Activated CD4-positive, alpha-beta T cell treated with anti-CD3 and anti-CD28 coated beads, Interleukin-10, Interleukin-2, amounts not matched to agents 100 ng/mL and 50 ng/mL, durations not matched to agents 16 hours and 8 hours (primary cell): ENCODE measurements around the gene ASPN.

ENCODE experiments used
- DNase-seq: peaks from one replicate; pipeline ENCODE4 v3.0.0-alpha.2; 2020

The ASPN gene

DNA sequence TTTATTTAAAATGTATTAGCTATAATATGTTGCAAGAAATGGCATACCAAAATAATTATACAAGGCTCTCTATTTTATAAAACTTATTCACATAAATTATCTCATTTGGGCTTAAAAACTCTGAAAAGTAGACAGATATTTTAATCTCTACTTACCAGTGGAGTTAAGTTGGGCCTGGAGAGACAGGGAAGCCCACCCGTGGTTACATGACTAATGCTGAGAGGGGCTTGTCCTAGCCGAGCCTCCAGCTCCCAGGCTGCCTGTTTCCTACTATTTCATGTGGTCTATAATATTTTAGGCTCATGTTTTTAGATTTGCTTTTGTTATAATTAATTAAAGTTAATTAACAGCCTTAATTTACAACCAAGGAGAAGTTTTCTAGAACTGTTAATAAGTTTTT is 20.9 kb upstream of the ASPN start:
- no peak for DNase-seq

DNA sequence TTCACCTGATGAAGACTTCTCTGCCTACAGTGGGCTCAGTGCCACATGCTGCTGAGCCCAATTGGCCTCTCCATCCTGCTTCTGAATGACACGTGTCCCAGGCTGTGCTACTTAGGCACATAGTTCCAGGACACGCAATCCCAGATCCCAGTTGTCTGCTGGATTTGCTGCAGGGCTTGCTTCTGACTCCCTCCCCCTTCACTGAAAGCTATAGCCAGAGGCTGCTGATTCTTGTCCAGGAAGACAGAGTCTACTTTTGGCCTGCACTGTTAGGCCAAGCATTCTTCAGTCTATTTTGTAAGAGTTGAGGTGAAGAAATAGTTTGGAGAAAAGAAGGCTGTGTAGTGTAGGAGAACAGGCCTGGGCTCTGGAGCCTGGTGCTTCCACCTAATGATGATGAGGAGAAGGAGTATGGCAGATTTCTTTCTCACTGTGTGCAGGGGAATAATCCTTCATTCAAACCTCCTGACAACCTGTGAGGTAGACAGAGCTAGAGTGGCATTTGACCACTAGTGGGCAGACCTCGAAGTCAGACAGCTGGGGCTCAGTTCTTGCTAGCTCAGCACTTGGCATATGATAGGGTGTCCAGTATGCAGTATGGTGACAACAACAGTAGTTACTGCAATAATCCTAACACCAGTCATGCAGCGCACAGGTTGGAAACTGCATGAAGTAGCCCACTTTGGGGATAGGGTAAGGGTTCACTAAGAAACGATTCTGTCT is 19.5 kb upstream of the ASPN start:
- DNase-seq: peak; percentile 19

DNA sequence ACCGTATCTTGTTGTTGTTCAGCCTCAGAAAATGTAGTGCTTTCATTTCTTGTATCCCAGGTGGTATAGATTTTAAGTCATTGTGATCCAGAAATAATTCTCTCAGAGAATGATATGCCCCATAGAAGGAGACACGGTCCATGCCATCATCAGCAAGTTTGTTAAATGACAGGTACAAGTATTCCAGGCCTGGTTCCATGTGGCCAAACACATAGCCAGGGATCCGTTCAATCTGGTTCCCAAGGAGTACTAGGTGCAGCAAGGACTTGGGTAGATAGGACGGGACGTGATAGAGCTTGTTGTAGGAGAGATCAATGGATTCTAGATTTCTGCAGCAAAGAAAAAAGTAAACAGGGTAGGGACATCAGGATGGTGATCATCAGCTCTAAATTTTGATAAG is 18.4 kb upstream of the ASPN start:
- no peak for DNase-seq

DNA sequence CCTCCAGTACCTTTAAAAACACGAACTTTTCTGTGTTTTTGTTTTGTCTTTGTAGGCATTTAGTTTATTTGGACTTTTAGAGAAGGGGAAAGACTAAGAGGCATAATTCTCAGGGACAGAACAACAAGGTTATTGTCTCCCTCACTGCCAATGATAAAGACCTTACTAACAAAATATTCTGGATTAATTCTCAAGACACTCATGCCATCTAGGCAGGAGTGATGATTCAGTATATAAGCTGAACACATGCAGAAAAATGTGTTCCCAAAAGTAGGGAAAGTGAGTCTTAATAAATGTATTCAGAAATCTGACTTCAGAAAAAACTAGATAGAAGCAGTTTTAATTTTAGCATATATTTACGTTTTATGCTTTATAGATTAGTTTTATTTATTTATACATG is 17.4 kb upstream of the ASPN start:
- DNase-seq: no peak

DNA sequence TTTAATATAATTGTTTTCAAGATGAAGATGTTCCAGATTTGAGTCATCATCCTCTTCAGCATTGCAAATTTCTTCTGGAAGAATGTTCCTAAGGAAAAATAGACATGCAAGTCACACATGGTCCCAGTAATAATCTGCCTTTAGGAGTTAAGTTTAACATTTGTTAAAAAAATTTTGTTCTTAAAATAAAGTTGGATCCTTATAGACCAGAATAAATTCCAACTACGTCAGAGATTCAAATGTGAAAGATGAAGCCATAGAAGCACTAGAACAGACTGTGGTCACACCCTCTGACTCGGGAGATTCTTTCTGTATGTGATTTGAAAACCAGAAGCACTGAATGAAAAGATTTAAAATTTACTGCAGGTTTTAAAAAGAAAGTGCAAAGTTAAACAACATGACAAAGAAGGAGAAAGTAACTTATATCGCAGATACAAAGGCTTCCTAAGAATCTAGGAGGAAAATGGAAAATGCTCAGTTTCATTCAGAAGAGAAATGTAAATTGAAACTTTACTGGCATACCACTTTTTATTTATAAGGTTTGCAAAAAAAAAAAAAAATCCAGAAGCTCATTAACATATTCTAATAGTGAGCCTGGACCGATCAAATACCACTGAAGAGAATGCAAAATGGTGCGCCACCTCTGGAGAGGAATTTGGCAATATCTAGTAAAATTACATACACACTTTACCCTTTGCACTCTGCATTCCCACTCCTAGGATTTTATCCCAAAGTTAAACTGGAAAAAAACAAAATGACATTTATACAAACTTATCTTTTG is 14.3 kb upstream of the ASPN start:
- DNase-seq: no peak

DNA sequence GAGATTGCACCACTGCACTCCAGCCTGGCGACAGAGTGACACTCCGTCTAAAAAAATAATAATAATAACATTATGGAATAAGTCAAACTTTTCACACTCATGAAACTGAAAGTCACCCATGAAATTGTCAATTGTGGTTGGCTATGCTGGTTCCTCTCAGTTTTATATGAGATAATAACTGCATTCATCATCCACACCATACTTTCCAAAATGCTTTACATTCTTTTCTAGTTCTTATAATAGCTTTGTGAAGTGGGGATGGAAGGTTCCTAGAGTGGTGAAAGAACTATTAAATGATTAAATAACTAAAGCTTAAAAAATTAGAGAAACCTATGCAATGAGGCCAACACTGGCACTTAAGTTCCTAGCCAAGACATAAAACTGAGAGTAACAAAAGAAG is 12.6 kb upstream of the ASPN start:
- no peak for DNase-seq

DNA sequence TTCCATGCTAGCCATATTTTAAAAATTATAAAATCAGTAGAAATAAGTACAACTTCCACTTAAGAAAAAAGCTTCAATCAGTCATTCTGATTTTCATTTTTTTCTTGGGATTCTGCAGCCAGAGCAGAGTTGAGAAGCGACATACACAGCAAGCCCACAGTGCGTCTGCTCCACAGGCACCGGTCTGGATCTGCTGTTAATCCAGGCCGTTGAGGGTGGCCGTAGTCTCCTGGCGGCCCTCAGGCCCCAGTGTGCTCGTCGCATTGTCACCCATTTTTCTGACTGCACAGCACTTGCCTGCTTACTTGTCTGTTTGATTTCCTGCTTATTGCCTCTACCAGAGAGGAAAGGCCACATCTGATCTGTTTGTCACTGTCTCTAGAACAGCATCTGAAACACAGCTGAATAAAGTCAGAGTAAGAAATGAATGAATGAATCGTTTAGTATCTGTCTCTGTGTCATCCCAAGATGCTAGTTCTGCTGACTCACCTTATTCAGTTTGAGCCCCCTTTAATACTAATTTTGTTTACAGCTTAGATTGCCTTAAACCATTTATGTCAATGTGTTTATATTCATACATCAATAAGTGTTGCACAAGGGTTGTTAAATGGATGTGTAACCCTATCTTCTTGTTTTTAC is 11.6 kb upstream of the ASPN start:
- peak; percentile 10 for DNase-seq

DNA sequence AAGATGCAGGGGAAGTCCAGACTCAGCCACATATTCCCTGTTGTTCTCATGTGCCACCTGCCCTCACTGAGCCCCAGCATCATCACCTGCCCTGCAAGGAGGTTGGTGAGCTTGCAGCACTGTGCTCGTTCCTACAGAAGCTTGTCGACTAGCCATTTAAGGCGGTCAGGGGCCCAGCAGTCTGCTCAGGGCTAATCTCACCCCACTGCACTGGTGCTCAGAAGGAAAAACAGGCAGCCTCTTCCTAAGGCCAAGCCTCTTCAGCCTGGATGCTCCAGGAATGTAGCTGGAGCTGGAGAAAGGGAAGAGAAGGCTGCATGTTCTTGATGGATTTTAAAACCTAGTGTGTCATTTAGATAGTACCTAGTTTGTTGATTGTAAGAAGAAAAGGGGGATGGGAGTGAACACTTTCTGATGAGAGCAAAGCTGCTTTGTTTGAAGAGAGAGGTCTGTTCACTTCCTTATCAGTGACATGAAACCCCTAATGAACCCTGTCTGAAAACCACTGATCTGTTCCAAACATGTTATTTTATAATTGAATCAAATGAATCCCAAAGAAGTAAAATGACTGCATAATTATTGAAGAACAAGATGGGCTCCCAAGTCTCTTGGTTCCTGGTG is 10.6 kb upstream of the ASPN start:
- no peak for DNase-seq

DNA sequence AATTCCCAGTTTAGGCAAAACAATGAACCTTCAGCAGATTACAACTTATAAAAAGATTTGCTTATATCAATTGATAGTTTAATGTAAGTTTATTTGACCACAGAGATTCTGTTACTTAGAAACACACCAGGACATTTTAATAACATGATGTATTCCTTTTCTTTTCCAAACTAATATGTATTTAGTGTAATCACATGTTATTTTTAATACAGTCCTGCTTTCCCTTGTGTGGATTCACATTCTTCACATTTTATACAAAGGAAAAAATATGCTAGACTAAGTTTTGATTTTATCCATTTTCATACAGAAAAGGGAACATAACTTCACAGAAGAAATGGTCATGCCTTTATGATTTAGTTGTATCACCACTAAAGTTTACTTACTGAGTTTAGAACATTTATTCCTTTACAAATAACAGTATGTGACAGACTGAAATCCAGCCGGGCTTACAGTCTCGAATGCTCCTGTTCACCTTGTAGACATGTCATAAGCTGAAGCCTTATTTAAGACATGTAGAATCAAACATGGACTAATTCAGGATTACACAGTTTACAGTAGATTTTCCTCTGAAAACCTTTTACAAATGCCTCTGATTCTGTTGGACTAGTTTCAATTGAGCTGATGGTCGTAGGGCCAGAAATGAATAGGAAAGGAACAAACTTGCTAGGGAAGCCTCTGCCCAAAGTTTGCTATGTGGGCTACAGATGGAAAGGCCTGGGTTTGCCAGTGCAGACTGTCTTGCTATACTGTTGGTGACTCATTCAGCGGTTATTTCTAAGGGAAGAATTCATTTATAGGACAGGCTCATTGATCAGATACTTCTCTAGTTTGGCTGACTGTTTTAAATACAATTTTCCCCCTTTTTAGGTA is 6.6 kb upstream of the ASPN start:
- DNase-seq: no peak

DNA sequence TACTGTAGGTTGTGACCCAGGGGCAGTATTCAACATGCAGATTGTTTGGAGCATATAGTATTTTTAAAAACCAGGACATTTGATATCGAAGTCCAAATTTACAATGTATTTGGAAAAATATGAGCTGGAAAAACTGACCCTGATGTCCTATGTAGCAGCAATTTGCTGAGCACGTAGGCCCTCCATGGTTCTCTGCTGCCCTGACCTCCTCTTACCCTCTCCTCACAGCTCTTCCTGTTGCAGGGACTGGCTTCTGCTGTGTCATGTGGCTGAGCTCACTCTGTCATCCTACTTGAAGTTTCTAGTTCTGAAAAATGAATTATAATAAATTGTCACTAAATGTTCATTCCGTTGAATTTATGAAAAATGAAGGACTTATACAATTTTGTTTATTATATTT is 4.1 kb upstream of the ASPN start:
- no peak for DNase-seq

DNA sequence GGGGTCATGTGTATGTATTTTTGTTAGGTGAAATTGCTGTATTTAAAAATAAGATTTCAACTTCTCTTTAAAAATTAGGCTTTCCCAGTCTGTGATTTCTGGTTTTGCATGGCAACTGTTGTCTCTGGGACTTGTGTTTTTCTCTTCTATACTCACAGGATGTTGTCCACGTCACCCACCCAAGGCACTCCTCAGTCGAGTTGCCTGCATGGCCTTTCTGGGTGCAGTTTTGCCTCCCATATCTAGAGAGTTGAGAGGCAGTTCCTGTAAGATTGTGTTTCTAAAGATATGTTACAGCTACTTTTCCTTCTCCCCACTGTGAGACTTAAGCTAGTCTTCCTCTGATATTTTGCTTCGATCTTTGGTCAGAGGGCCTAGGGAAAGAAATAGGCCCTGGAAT is 2.3 kb upstream of the ASPN start:
- no peak for DNase-seq

DNA sequence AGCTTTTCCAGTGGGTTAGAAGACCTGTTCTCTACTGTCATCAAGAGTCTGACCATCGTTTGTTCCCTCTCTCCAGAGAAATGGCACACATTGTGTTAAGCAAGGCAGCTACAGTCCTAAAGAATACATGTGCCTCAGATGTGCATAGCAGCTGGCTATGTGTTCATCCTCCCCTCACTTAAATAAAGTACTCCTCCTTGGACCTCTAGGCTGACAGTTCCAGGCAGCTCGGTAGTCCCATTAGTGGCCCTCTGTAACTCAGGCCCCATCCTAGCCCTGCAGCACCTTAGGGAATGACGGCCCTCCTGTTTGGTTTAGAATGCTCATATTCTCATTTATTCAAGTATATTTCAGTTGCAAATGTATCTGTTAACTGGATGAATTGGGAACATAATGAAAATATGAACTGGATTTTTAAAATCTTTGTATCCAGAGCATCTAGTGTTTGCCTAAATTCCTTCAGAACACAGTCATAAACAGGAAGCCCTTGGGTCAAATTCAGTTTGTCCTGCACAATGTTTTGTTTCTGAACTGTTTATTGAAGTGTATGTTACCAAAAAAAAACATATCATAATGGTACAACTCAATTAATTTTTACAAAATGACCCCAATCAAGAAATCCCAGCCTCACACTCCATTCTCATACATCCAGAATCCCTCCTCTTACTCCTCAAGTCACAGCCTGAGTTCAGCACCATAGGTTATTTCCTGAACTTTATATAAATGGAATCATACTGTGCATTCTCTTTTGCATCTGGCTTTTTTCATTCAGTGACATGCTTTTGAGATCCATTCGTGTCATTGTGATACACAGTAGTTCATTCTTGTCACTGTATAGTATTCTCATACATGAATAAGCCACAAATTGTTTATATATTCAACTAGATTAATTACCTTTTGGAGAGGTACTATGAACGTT is 1.6 kb upstream of the ASPN start:
- DNase-seq: no peak

DNA sequence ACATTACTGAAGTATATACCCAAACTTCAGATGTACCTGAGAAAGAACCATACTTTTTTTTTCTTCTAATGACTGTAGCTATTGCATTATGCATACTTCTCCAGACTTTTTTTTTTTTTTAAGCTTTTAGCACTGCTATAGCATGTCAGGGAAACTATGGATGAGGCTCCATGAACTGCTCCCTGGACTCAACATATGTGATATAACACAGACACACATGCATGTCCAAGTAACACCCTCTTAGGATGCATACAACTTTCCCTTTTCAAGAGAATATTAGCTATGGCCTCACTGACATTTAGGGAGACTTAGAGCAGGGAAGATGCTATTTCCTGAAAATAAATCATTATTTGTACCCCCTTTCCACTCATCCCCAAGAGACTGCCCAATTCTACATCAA is 499 bp upstream of the ASPN start:
- no peak for DNase-seq

DNA sequence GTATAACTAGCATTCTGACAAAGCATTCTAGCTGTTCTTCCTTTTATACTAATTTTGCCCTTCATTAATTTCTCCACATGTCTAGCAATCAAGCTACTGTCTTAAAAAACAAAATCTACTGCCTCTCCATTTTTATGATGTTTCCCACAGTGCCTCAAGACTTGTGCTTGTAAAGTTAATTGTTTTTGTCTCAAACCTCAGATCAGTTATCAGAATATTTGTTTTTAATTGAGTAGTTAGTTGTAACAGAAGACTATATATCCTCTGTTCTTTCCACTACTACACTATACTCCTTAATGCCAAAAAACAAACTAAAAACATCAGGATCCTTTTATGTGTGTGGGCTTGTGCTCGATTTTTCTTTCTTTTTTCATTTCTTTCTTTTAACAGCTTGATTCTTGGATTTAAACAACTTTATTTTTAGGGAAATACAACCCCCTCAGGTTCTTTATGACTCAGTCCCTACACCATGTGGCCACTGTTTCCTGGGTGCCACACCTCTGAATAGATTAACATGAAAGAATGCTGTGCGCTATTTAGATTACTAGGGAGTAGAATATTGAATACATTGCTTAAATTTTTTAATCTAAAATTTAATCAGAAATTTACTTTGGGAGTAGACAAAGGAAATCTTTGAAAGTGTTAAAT is 1.2 kb downstream of the ASPN start:
- DNase-seq: peak; percentile 34

DNA sequence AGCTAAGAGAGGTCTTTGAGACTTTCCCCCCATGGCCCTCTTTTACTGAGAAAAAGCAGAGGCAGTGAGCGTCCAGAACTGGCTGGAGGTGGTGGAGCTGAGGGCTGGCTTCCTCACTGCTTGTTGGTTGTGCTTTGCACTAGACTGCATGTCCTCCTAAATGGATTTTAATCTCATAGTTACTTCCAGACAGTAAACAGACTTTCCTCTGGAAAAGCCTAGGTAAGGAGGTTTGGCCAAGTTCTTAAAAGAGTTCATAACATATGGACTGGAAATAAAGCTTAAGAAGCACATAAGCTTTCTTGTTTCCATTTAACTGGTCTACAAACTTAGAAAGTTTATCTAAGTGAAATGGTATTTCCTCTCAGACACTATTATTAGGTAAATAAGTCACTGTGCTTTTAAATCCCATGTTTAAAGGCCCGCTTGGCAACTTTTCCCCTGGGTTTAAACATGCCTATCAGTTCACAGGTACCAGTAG is 2.0 kb downstream of the ASPN start:
- DNase-seq: no peak

DNA sequence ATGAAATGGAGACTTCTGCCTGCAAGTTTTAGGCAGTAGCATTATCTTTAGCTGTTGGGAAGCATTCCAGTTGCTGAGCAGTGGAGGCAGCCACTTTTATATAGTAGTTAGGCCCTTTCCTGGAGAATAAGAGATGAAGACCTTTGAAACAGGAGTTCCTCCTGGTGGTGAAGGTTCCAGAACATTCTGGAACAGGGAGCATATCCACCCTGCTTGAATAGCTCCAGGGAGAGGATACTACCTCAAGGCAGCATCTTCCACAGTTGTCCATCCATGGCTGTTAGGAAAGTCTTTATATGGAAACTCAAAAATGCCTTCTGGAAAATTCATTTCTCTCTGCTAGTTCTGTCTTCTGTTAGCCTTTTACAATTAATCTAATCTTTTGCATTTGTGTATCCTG is 3.0 kb downstream of the ASPN start:
- no peak for DNase-seq

DNA sequence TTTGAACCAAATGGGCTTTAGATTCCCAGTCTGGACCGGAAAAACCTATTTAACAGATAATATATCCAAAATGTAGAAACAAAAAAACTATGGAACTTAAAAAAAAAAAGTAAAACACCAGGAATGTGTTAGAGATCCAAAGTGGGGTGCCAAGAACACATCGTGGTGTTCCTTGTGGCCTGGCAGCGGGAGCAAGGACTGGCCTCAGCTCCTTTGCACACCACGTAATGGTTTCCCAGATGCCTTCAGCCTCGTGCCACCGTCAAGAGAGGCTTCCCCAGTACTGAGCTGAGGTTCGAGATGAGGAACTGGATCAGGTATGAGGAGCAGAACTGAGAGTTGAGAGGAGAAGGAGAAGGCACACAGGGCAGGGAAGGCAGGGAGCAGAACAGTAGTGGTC is 3.5 kb downstream of the ASPN start:
- DNase-seq: no peak

DNA sequence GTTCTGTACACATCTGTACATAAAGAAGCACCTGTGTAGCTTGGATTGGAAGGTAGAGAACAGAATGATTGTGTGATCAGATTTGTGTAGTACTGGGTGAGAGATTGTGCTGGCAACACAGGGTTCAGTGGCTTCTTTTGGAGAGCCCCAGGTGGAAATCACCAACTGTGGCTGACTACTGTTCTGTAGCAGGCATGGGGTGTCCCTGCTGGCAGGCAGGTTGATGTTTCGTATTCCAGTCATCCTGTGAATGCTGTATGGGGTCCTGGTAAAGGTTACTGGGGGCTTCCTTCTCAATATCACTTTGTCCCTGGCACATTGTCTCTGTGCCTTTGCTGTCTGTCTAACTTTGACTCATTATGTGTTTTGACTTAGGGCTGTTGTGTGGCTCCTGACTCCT is 5.3 kb downstream of the ASPN start:
- DNase-seq: no peak

DNA sequence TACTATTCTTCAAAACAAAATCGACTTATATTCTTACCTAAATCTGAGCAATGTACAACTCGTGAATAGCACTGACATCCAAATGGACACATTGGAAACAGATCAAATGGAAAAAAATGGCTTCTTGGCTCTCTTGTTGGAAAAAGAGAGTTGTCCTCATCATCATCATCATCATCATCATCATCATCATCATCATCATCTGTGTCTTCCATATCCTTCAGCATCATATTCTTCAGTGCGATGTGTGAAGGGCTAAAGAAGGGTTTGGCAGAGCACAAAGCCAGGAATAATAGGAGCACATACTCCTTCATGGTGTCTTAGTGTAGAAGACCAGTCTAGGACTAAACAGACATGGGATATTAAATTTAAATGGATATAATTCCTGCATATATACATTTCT is 7.7 kb downstream of the ASPN start:
- no peak for DNase-seq

DNA sequence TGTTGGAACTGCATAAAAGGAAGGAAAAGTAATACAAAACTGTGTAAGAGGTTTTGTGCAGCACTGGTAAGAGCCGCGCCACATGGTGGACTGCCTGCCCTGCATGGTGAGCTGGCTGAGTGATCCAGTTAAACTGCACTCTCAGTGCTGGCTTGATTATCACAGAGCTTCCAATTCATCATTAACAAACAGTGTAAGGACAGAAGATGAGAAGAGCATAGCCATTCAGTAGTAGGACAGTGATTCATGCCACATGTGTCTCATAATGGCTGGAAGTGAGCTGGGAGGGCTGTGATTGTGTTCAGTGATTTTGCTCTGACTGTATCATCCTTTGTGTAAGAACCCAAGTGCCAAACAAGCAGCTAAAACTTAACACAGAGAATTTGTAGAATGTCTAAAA is 14.1 kb downstream of the ASPN start:
- no peak for DNase-seq

DNA sequence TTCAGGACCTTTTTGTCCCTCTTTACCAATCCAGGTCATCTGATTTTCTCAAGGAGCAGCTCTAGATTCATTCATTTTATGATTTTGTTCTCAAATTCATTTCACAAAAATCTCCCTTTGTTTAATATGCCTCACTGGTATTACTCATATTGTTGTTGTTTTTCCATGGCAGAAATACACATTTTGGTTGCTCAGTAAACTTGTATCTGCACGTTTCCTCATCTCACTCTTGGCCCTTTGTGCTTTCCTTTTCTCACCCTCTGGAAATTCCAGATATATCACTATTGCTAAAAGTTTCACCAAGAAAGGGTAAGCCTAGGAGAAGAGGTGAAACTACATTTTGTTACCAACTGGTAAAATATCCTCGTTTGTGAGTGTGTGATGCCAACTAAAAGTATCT is 14.8 kb downstream of the ASPN start:
- no peak for DNase-seq
